ENCODE data around the gene ITPR1.

GRCh38 chr3:4493014-4493940 is at the start of gene ITPR1:
- TF ChIP-seq CTCF (IDR thresholded peaks at IDR 0.05) (no peak), POLR2A (IDR thresholded peaks at IDR 0.05) (peak in 3 of 4 donors; percentile 99 to 100 (median 99))

Data from esophagus squamous epithelium (tissue), 4 donors.